ENCODE data around the gene TOM1L2. TPM values are rescaled to one million over a fixed set of nuclear protein-coding genes. Genes with fewer than 3 reads are reported as not detected.

The TOM1L2 gene
- total and polyA plus RNA-seq, 2 donors from 2014 or later: 28.2 to 59.4 TPM

GRCh38 chr17:17911001-17911613, 61.1 kb downstream of the TOM1L2 start:
- H3K4me1 ChIP-seq (ENCODE audit: control insufficient read depth in 2 of 3, insufficient read depth in 2 of 3, low read depth in 1 of 3, low read length in 3 of 3): peaks cover 0 to 22% (median 0%) of the 10 kb centered on the region in 3 donors
- FAIRE-seq: no peak
- H3K9me3 ChIP-seq (ENCODE audit: control insufficient read depth in 2 of 3, insufficient read depth in 1 of 3, low read length in 3 of 3): no peaks in the 10 kb centered on the region
- H3K27ac ChIP-seq (ENCODE audit: low read depth in 2 of 2, low read length in 2 of 2): no peak overlapping the region
- intact Hi-C loops (cut with DNase I): no loop called here
- H3K4me3 ChIP-seq (ENCODE audit: low read length in 3 of 3): no peak overlapping the region
- no peak overlapping the region for H3K9ac ChIP-seq (ENCODE audit: low read length in 3 of 3)
- H3K36me3 ChIP-seq (ENCODE audit: control insufficient read depth in 2 of 3, insufficient read depth in 3 of 3, low read length in 3 of 3): peaks cover 0 to 3% (median 0%) of the 10 kb centered on the region in 3 donors
- H3K27me3 ChIP-seq (ENCODE audit: control insufficient read depth, insufficient read depth, low read length): no peaks in the 10 kb centered on the region
- DNase-seq: peak in 4 of 5 donors; percentile 34 to 63 (median 42)
- TF ChIP-seq, protein P1, sequence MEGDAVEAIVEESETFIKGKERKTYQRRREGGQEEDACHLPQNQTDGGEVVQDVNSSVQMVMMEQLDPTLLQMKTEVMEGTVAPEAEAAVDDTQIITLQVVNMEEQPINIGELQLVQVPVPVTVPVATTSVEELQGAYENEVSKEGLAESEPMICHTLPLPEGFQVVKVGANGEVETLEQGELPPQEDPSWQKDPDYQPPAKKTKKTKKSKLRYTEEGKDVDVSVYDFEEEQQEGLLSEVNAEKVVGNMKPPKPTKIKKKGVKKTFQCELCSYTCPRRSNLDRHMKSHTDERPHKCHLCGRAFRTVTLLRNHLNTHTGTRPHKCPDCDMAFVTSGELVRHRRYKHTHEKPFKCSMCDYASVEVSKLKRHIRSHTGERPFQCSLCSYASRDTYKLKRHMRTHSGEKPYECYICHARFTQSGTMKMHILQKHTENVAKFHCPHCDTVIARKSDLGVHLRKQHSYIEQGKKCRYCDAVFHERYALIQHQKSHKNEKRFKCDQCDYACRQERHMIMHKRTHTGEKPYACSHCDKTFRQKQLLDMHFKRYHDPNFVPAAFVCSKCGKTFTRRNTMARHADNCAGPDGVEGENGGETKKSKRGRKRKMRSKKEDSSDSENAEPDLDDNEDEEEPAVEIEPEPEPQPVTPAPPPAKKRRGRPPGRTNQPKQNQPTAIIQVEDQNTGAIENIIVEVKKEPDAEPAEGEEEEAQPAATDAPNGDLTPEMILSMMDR (IDR thresholded peaks at IDR 0.05; ENCODE audit: borderline replicate concordance, extremely low read depth, insufficient read depth): no peak

DNA sequence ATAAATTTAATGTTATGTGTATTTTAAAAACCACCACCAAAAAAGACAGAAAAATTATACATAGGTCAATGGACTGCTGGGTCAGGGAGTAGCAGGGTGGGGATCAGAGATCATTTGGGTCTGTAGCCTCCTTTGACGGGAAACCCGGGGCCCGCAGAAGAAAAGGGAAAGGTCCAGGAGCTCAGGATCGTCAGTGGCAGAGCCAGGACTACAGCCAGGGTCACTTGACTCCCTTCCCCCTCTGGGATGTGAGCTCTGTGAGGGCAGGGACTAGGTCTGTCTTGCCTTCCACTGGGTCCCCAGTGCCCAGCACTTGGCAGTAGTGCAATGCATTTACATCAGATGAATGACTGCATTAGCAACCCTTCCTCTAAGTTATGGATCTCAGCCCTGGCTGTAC, 62.1 kb downstream of the TOM1L2 start:
- intact Hi-C loops (cut with DNase I): no loop called here
- H3K4me3 ChIP-seq (ENCODE audit: low read length in 3 of 3): no peak overlapping the region
- H3K9ac ChIP-seq (ENCODE audit: low read length in 3 of 3): no peak overlapping the region
- H3K27me3 ChIP-seq (ENCODE audit: control insufficient read depth, insufficient read depth, low read length): no peaks in the 10 kb centered on the region
- H3K27ac ChIP-seq (ENCODE audit: low read depth in 2 of 2, low read length in 2 of 2): no peak overlapping the region
- TF ChIP-seq, protein P1 (IDR thresholded peaks at IDR 0.05; ENCODE audit: borderline replicate concordance, extremely low read depth, insufficient read depth): no peak
- H3K9me3 ChIP-seq (ENCODE audit: control insufficient read depth in 2 of 3, insufficient read depth in 1 of 3, low read length in 3 of 3): no peaks in the 10 kb centered on the region
- H3K4me1 ChIP-seq (ENCODE audit: control insufficient read depth in 2 of 3, insufficient read depth in 2 of 3, low read depth in 1 of 3, low read length in 3 of 3): peaks cover 0 to 22% (median 0%) of the 10 kb centered on the region in 3 donors
- FAIRE-seq (no peak), DNase-seq (no peak)
- peaks cover 2 to 3% (median 3%) of the 10 kb centered on the region in 3 donors for H3K36me3 ChIP-seq (ENCODE audit: control insufficient read depth in 2 of 3, insufficient read depth in 3 of 3, low read length in 3 of 3)

DNA sequence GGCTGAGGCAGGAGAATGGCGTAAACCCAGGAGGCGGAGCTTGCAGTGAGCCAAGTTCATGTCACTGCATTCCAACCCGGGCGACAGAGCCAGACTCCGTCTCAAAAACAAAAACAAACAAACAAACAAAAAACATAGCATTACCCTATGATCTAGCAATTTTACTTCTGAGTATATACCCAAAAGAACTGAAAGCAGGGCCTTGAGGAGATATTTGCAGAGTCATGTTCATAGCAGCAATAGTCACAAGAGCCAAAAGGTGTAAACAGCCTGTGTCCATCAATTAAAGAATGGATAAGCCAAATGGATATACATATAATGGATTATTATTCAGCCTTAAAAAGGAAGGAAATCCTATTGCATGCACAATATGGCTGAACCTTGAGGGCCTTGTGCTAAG, 63.1 kb downstream of the TOM1L2 start:
- intact Hi-C loops (cut with DNase I): no loop called here
- Histone ChIP-seq H3K27ac (ENCODE audit: low read depth in 2 of 2, low read length in 2 of 2) (no peak overlapping the region), H3K4me1 (ENCODE audit: control insufficient read depth in 2 of 3, insufficient read depth in 2 of 3, low read depth in 1 of 3, low read length in 3 of 3) (peaks cover 0 to 19% (median 0%) of the 10 kb centered on the region in 3 donors), H3K4me3 (ENCODE audit: low read length in 3 of 3) (no peak overlapping the region), H3K9ac (ENCODE audit: low read length in 3 of 3) (no peak overlapping the region), H3K27me3 (ENCODE audit: control insufficient read depth, insufficient read depth, low read length) (no peaks in the 10 kb centered on the region), H3K36me3 (ENCODE audit: control insufficient read depth in 2 of 3, insufficient read depth in 3 of 3, low read length in 3 of 3) (peaks cover 2 to 8% (median 7%) of the 10 kb centered on the region in 3 donors), H3K9me3 (ENCODE audit: control insufficient read depth in 2 of 3, insufficient read depth in 1 of 3, low read length in 3 of 3) (no peaks in the 10 kb centered on the region)
- TF ChIP-seq, protein P1 (IDR thresholded peaks at IDR 0.05; ENCODE audit: borderline replicate concordance, extremely low read depth, insufficient read depth): no peak
- FAIRE-seq (no peak), DNase-seq (no peak)

Data from kidney (tissue), 14 donors.